Cerebellar nuclear complex (tissue), 1 donor: ENCODE data around the gene PRX.
"Not testable (repeated sequence)": the region's sequence is repeated elsewhere in the genome, so short reads cannot be mapped to it uniquely, and the experiment has no call there.

ENCODE experiments used
- DNase-seq, 2 experiments: peaks; one replicate each; lab custom pipeline; 2025; lab: John Stamatoyannopoulos, UW

Gene PRX

DNA sequence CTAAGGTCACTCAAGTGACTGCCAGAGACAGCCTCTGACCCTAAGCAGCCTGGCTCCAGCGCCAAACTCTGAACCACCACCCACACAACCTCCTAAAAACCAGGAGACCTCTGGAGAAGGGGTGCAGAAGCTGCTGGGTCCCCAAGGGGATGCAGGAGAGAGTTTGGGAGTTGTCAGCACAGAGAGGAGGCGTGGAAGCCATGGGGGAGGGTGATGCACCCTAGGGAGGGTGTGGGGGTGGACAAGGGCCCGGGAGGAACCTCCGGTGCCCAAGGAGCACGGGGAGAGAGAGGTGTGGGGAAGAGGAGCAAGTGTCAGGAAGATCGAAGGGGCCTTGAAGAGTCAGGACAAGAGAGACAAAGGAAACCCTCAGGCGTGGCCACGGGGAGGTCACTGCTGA is 21.1 kb downstream of the PRX start:
- no peak for DNase-seq

GRCh38 chr19:40390084-40390742 is 23.0 kb downstream of the PRX start, which contains the start of gene HIPK4:
TSS of gene HIPK4 (minus strand) at chr19:40390181. CDS start at chr19:40389902, 279 bp downstream.
- DNase-seq: no peak

- no peak for DNase-seq
These were observed 23.6 kb downstream of the PRX start for GRCh38 chr19:40389404-40390083.

- no peak for DNase-seq
These were observed 24.7 kb downstream of the PRX start for GRCh38 chr19:40388481-40388880.

DNA sequence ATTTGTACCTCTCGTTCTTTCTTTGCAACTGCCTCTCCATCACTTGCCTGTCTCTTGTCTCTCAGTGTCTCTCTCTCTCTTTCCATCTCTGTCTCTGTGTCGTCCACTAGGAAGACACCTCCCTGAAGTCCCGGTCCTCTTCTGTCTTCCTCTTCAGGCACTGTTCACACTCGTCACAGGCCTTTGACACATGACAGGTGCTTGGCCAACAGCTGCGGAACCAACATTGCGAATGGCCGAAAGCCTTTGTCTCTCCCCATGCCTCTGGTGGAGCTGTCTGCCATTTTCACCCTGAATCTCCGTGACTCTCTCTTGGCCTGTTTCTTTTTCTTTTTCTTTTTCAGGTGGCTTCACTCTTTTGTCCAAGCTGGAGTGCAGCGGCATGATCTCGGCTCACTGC is 26.0 kb downstream of the PRX start:
- DNase-seq: no peak

- no peak for DNase-seq
These were observed 29.4 kb downstream of the PRX start for GRCh38 chr19:40383668-40384248.

DNA sequence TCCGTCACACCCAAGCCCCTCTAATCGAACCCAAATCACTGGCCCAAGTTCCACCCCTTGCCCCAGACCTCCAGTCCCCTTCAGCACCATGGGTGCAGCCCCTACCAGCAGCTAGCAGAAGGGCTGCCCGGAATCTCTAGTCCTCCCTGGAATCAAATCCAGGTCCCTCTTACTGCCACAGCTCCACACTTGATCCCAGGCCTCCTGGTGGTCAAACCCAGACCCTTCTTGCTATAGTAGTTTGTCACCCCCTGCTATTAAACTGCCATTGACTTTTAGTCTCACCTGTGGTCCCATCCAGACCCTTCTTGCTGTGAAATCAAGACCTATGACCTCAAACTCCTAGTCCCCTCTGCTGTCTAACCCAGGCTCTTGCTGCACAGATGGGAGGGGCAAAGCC is 31.9 kb downstream of the PRX start:
- no peak for DNase-seq

GRCh38 chr19:40380199-40381037 is 32.8 kb downstream of the PRX start:
- no peak for DNase-seq

DNA sequence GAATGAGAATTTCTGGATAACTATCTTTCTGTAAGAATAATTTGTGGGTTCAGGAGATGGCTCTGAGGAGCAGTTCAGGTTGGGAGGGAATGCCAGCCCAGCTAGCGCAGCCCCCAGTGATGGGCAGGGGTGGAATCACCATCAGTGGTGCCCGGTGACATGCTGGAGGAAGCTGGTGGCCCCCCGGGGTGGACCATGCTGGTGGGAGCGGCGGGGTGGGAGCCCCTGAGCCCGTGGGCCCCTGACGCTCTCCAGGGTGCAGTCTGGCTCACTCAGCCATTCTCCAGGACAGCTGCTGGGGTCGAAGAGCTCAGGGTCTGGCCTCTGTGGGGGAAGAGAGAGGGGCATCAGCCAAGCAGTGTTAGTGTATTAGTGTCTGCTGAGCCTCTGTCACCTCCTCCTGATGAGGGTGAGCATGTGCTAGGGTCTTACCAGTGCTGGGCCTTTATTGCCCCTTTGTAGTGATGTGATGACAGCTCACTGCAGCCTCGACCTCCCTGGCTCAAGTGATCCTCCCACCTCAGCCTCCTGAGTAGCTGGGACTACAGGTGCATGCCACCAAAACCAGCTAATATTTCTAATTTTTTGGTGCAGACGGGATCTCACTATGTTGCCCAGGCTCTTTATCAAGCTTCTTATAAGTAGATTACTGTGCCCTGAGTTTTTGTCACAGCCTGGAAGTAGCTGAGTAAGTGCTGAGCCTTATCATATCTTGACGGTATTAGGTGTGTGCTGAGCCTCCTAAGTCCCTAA is 33.6 kb downstream of the PRX start:
- no peak for DNase-seq

- DNase-seq: no peak
These were observed 34.7 kb downstream of the PRX start for GRCh38 chr19:40378509-40378908.

DNA sequence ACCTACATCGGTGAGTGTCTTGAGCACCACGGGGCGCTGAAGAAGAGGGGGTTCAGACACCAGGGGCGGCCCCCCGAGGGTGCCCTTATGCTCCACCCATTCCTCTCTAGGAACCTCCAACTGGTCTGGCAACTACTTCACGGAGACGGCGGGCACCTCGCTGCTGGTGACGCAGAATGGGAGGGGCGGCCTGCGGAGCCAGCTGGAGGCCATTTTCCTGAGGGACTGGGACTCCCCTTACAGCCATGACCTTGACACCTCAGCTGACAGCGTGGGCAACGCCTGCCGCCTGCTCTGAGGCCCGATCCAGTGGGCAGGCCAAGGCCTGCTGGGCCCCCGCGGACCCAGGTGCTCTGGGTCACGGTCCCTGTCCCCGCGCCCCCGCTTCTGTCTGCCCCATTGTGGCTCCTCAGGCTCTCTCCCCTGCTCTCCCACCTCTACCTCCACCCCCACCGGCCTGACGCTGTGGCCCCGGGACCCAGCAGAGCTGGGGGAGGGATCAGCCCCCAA is 35.2 kb downstream of the PRX start:
- no peak for DNase-seq

DNA sequence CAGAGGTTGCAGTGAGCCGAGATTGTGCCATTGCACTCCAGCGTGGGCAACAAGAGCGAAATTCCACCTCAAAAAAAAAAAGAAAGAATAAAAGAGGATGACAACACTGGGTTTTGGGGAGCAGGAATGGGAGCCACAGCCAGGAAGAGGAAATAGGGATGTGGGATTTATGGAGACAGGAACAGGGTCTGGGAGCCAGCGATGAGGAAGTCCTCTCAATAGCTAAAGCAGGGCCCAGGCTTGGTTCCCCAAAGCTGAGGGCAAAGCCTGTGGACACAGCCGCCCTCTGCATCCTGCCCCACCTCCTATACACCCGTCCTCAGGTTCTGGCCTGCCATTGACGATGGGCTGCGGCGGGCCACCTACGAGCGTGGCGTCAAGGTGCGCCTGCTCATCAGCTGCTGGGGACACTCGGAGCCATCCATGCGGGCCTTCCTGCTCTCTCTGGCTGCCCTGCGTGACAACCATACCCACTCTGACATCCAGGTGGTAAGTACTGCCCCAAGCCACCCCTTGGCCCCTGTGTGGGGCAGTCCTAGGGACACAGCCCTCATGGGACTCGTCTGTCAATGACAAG is 36.8 kb downstream of the PRX start:
- no peak for DNase-seq

GRCh38 chr19:40374084-40374483 is 39.1 kb downstream of the PRX start:
- no peak for DNase-seq

DNA sequence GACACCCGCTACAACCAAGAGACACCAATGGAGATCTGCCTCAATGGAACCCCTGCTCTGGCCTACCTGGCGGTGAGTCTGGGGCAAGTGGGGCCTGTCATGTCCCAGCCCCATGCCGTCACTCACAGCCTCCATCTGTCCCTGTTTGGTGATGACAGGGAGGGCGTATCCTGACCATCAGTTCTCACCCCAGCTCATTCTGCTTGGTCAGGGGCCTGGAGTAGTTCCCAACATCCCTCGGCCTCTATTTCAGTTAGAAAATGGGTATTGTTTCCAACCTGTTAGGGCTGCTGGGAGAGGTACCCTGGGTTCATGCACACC is 41.4 kb downstream of the PRX start:
- no peak for DNase-seq

- no peak for DNase-seq
These were observed 42.0 kb downstream of the PRX start for GRCh38 chr19:40370997-40371801.

- not testable (repeated sequence) for DNase-seq
These were observed 42.9 kb downstream of the PRX start for GRCh38 chr19:40370253-40370652.

GRCh38 chr19:40369797-40370196 is 43.4 kb downstream of the PRX start:
- no peak for DNase-seq

DNA sequence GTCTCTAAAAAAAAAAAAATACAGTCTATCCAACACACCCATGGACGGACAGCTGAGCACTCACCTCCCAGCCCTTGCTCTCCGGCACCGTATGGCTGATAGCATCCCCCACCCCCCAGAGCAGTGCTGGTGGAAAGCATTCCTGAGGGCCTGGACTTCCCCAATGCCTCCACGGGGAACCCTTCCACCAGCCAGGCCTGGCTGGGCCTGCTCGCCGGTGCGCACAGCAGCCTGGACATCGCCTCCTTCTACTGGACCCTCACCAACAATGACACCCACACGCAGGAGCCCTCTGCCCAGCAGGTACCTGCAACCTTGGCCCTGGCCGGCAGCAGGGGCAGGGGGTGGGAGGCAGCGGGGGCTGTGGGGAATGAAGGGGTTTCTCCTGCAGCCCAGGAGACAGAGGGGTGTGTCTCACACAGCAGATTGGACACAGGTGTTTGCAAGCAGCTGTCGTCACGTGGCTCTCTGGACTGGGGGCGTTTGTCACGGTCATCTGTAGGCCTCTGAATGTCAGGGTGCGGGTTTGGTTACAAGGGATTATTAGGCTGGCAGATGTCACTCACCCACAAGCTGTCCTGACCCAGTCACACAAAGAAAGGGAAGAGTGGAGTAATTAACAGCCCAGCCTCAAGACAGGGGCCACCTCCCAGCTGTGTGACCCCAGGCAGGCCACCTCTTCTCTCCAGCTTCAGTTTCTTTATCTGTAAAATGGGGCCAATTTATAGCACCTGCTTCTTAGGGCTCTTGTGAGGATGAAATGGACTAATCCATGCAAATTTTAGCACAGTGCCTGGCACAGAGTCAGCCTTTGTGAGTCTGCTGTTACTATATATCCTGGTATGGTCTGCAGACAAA is 45.4 kb downstream of the PRX start:
- DNase-seq: no peak
